ENCODE measurements around the gene CBLC. TPM values are rescaled to one million over a fixed set of nuclear protein-coding genes. Genes with fewer than 3 reads are reported as not detected.

CBLC gene
- total RNA-seq, 1 experiment from 2014 or later: 25.4 TPM

DNA sequence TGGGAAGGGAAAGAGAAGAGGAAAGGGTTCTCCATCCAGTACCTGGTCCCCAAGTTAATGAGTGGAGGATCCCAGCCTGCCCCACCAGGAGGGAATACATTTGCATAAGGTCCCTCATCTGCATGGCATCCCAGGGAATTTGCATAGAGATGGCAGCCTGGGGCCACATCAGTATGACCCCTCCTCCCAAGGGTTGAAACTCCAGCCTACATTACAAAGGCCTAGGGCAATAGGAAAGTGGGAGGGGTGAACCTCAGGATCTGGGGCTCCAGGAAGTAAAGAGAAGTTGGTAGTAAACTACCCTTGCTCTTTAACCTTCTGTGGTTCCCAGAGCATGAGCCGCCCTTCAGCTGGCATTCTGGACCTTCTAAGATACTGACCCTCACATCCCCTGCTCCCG lies 61.6 kb downstream of the CBLC start:
- Histone ChIP-seq H3K27me3 (ENCODE audit: low read length) (no peaks in the 10 kb centered on the region), H3F3A (ENCODE audit: low read length, unreplicated experiment) (no peaks in the 10 kb centered on the region), H3K36me3 (ENCODE audit: low read depth, low read length) (no peaks in the 10 kb centered on the region), H3K4me2 (ENCODE audit: low read length) (no peak overlapping the region), H3K79me2 (ENCODE audit: low read length) (no peaks in the 10 kb centered on the region), H3K9me3 (ENCODE audit: low read length) (no peaks in the 10 kb centered on the region), H4K20me1 (ENCODE audit: low read length) (no peaks in the 10 kb centered on the region), H2AFZ (ENCODE audit: low read length) (no peak overlapping the region), H3K9ac (ENCODE audit: low read length) (no peak overlapping the region), H3K9me2 (replicated peaks; ENCODE audit: low read length) (no peaks in the 10 kb centered on the region), H3K4me3 (ENCODE audit: low read length) (no peak overlapping the region), H3K27ac (ENCODE audit: low read length) (no peak overlapping the region), H3K4me1 (ENCODE audit: insufficient read depth, low read length) (no peaks in the 10 kb centered on the region)
- ATAC-seq (no peak), DNase-seq (no peak)
- no peak for TF ChIP-seq EZH2 (IDR thresholded peaks at IDR 0.05; ENCODE audit: low read length, unreplicated experiment)
- no TSS peak for BruUV-seq (replicated peaks)
- intact Hi-C loops (cut with micrococcal nuclease): no loop called here
- ChIA-PET POLR2A (ENCODE audit: unreplicated experiment) (no interaction called here), CTCF (no interaction called here)

DNA sequence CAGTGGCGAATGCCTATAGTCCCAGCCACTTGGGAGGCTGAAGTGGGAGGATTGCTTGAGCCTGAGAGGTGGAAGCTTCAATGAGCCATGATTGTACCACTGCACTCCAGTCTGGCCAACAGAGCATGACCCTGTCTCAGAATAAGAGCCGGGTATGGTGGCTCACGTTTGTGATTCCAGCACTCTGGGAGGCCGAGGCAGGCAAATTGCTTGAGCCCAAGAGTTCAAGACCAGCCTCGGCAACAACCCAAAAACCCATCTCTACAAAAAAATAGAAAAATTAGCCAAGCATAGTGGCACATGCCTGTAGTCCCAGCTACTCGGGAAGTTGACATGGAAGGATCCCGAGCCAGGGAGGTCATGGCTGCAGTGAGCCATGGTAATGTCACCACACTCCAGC lies 63.1 kb downstream of the CBLC start:
- Histone ChIP-seq H3K27me3 (ENCODE audit: low read length) (no peaks in the 10 kb centered on the region), H3K4me1 (ENCODE audit: insufficient read depth, low read length) (peaks cover 5% of the 10 kb centered on the region), H2AFZ (ENCODE audit: low read length) (no peak overlapping the region), H3K9me3 (ENCODE audit: low read length) (no peaks in the 10 kb centered on the region), H3K79me2 (ENCODE audit: low read length) (no peaks in the 10 kb centered on the region), H4K20me1 (ENCODE audit: low read length) (no peaks in the 10 kb centered on the region), H3K27ac (ENCODE audit: low read length) (no peak overlapping the region), H3K36me3 (ENCODE audit: low read depth, low read length) (no peaks in the 10 kb centered on the region), H3K9me2 (replicated peaks; ENCODE audit: low read length) (no peaks in the 10 kb centered on the region), H3K4me3 (ENCODE audit: low read length) (no peak overlapping the region), H3K9ac (ENCODE audit: low read length) (no peak overlapping the region), H3F3A (ENCODE audit: low read length, unreplicated experiment) (no peaks in the 10 kb centered on the region), H3K4me2 (ENCODE audit: low read length) (no peak overlapping the region)
- no peak for TF ChIP-seq CTCF (conservative IDR thresholded peaks at IDR 0.05; ENCODE audit: low read depth, low read length)
- TF ChIP-seq EZH2 (IDR thresholded peaks at IDR 0.05; ENCODE audit: low read length, unreplicated experiment): no peak
- TF ChIP-seq EZH2phosphoT487 (IDR thresholded peaks at IDR 0.05; ENCODE audit: borderline replicate concordance, low read length): no peak
- CTCF ChIA-PET: interaction anchor here (0.7 kb wide), 1 partner anchor 196 kb away, joined by 4 read pairs; no protein-coding TSS in a partner anchor
- intact Hi-C loops (cut with micrococcal nuclease): loop anchor here (10.0 kb wide), 1 partner anchor 266 kb away; no protein-coding TSS in a partner anchor
- DNase-seq: no peak
- no peak for ATAC-seq
- POLR2A ChIA-PET (ENCODE audit: unreplicated experiment): no interaction called here
- BruUV-seq (replicated peaks): no TSS peak

- Histone ChIP-seq H3K4me3 (ENCODE audit: low read length) (no peak overlapping the region), H3F3A (ENCODE audit: low read length, unreplicated experiment) (no peaks in the 10 kb centered on the region), H3K4me1 (ENCODE audit: insufficient read depth, low read length) (peaks cover 5% of the 10 kb centered on the region), H3K36me3 (ENCODE audit: low read depth, low read length) (no peaks in the 10 kb centered on the region), H3K79me2 (ENCODE audit: low read length) (peaks cover 1% of the 10 kb centered on the region), H4K20me1 (ENCODE audit: low read length) (no peaks in the 10 kb centered on the region), H3K9me3 (ENCODE audit: low read length) (no peaks in the 10 kb centered on the region), H3K9me2 (replicated peaks; ENCODE audit: low read length) (no peaks in the 10 kb centered on the region), H3K9ac (ENCODE audit: low read length) (no peak overlapping the region), H3K27me3 (ENCODE audit: low read length) (no peaks in the 10 kb centered on the region), H3K4me2 (ENCODE audit: low read length) (no peak overlapping the region), H3K27ac (ENCODE audit: low read length) (no peak overlapping the region), H2AFZ (ENCODE audit: low read length) (no peak overlapping the region)
- intact Hi-C loops (cut with micrococcal nuclease): loop anchor here (10.0 kb wide), 1 partner anchor 266 kb away; no protein-coding TSS in a partner anchor
- DNase-seq (no peak), ATAC-seq (no peak)
- ChIA-PET POLR2A (ENCODE audit: unreplicated experiment) (no interaction called here), CTCF (interaction anchor here (0.7 kb wide), 1 partner anchor 196 kb away, joined by 4 read pairs; no protein-coding TSS in a partner anchor)
- TF ChIP-seq EZH2 (IDR thresholded peaks at IDR 0.05; ENCODE audit: low read length, unreplicated experiment): no peak
- no peak for TF ChIP-seq EZH2phosphoT487 (IDR thresholded peaks at IDR 0.05; ENCODE audit: borderline replicate concordance, low read length)
- TF ChIP-seq CTCF (conservative IDR thresholded peaks at IDR 0.05; ENCODE audit: low read depth, low read length): no peak
- BruUV-seq (replicated peaks): no TSS peak
Observed at GRCh38 chr19:44841231-44841630, 63.5 kb downstream of the CBLC start.
